ENCODE results near the gene HHIP. TPM values are rescaled to one million over a fixed set of nuclear protein-coding genes. Genes with fewer than 3 reads are reported as not detected.

The HHIP gene
- total and polyA plus RNA-seq, 2 of the 13 experiments (the other 11 are each of a cell fraction or from before 2014, with no cell fraction given): not detected

DNA sequence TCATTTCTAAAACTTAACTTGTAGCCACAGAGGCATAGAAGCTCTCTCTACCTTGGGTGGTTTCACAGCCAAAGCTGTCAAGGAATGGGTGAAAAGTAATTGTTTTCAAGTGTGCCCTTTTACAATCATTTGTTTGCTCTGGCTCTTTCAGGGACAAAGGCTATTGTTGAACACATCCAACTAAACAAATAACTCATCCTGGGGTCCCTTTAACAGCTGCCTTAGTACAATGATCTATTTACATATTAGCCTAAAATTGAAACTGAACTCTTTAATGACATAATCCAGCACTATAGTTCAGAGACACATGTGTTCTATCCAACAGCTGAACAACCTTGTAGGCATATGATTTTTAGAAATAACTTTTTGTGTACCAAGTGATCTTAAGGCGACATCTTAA, 3.7 kb downstream of the HHIP start:
- Histone ChIP-seq H3K27me3 (ENCODE audit: control insufficient read depth in 1 of 2, insufficient read depth in 2 of 2, low read length in 2 of 2) (peaks cover 1 to 26% of the 10 kb centered on the region in 2 experiments), H3K27ac (ENCODE audit: extremely low read length, insufficient read depth, low read length) (no peak overlapping the region), H3K4me2 (ENCODE audit: low read depth, low read length) (no peak overlapping the region), H2AFZ (ENCODE audit: low read length) (no peak overlapping the region), H4K20me1 (ENCODE audit: insufficient read depth, low read length) (no peaks in the 10 kb centered on the region), H3K4me1 (ENCODE audit: insufficient read depth, low read length) (no peaks in the 10 kb centered on the region), H3K9me3 (ENCODE audit: low read length) (no peaks in the 10 kb centered on the region), H3K4me3 (replicated peaks in 1 of 3; ENCODE audit: insufficient read depth in 1 of 3, low read depth in 2 of 3, low read length in 3 of 3) (no peak overlapping the region), H3K36me3 (replicated peaks in 1 of 2; ENCODE audit: control insufficient read depth in 1 of 2, insufficient read depth in 2 of 2, low read length in 2 of 2) (no peaks in the 10 kb centered on the region), H3K79me2 (ENCODE audit: insufficient read depth, low read length) (no peaks in the 10 kb centered on the region), H3K9ac (ENCODE audit: insufficient read depth, low read depth, low read length) (no peak overlapping the region)
- ATAC-seq (no peak), FAIRE-seq (no peak), DNase-seq (ENCODE audit: low spot score) (no peak)
- no peak for TF ChIP-seq SOX13 (IDR thresholded peaks at IDR 0.05)
- TF ChIP-seq SOX13 (CRISPR knock-in tag; conservative IDR thresholded peaks at IDR 0.05 in 1 of 2, IDR thresholded peaks at IDR 0.05 in 1 of 2): 0 out of 4 replicates have a peak, but pooled peaks of 1 of the 2 experiments have one; percentile 30
- TF ChIP-seq ZMYM4 (CRISPR knock-in tag; IDR thresholded peaks at IDR 0.05): no peak
- WGBS (ENCODE audit: low lambda C conversion rate): 3% methylated on average over 1 of the region's 1 CpG
- ChIA-PET POLR2A (no interaction called here), CTCF (ENCODE audit: low intra/inter-chr PET ratio, low total read pairs) (no interaction called here)
- no TSS peak for BruUV-seq (replicated peaks)
- intact Hi-C loops (cut with micrococcal nuclease; ENCODE audit: unreplicated experiment): no loop called here
- in situ Hi-C loops (cut with HindIII; ENCODE audit: extremely low pct_ligation_motif_present, low pct_unique_long_range_greater_than_20kb): no loop called here

DNA sequence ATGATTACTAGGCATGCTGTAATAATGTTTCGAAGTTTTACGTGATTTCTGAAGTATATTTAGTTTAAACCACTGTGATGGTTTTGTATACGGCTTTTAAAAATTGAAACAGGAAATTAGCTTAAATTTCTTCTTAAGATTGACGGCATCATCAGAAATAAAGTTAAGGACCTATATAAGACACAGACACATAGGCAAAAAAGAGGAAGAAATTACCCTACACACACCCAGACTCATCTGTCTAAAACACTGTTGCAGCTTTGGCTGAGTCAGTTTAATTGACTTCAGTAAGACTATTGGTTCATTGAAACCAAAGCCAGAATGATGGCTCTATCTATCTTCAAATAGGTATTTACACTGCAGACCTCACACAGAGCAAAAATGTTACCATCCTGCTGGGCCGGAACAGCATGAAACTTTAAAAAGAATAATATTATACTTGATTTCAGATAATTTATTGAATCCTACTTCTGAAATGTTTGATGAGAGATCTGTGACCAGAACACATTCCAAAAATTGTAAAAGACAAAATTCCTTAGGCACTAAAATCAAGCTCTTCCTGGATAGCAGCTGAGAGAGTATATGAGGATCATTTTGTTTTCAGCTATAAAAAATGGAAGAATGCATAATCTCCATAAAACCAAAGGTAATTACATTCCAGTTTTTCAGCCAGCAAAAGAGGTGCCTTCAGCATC, 4.5 kb downstream of the HHIP start:
- no peaks in the 10 kb centered on the region for H3K4me1 ChIP-seq (ENCODE audit: insufficient read depth, low read length)
- in situ Hi-C loops (cut with HindIII; ENCODE audit: extremely low pct_ligation_motif_present, low pct_unique_long_range_greater_than_20kb) (no loop called here), intact Hi-C loops (cut with micrococcal nuclease; ENCODE audit: unreplicated experiment) (no loop called here)
- H3K4me3 ChIP-seq (replicated peaks in 1 of 3; ENCODE audit: insufficient read depth in 1 of 3, low read depth in 2 of 3, low read length in 3 of 3): no peak overlapping the region
- POLR2A ChIA-PET: no interaction called here
- no peak overlapping the region for H3K9ac ChIP-seq (ENCODE audit: insufficient read depth, low read depth, low read length)
- no peaks in the 10 kb centered on the region for H3K36me3 ChIP-seq (replicated peaks in 1 of 2; ENCODE audit: control insufficient read depth in 1 of 2, insufficient read depth in 2 of 2, low read length in 2 of 2)
- H3K79me2 ChIP-seq (ENCODE audit: insufficient read depth, low read length): no peaks in the 10 kb centered on the region
- no peak overlapping the region for H2AFZ ChIP-seq (ENCODE audit: low read length)
- TF ChIP-seq, protein P1, sequence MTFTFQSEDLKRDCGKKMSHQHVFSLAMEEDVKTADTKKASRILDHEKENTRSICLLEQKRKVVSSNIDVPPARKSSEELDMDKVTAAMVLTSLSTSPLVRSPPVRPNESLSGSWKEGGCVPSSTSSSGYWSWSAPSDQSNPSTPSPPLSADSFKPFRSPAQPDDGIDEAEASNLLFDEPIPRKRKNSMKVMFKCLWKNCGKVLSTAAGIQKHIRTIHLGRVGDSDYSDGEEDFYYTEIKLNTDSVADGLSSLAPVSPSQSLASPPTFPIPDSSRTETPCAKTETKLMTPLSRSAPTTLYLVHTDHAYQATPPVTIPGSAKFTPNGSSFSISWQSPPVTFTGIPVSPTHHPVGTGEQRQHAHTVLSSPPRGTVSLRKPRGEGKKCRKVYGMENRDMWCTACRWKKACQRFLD (CRISPR knock-in tag; IDR thresholded peaks at IDR 0.05; ENCODE audit: borderline replicate concordance): no peak
- BruUV-seq (replicated peaks): no TSS peak
- H3K27me3 ChIP-seq (ENCODE audit: control insufficient read depth in 1 of 2, insufficient read depth in 2 of 2, low read length in 2 of 2): peaks cover 1 to 18% of the 10 kb centered on the region in 2 experiments; a peak in 4 of 5 replicates
- no peaks in the 10 kb centered on the region for H3K9me3 ChIP-seq (ENCODE audit: low read length)
- FAIRE-seq (no peak), ATAC-seq (no peak), DNase-seq (ENCODE audit: low spot score) (no peak)
- no peak overlapping the region for H3K27ac ChIP-seq (ENCODE audit: extremely low read length, insufficient read depth, low read length)
- no peaks in the 10 kb centered on the region for H4K20me1 ChIP-seq (ENCODE audit: insufficient read depth, low read length)
- CTCF ChIA-PET (ENCODE audit: low intra/inter-chr PET ratio, low total read pairs): no interaction called here
- 20% methylated on average over 5 of the region's 5 CpGs for WGBS (ENCODE audit: low lambda C conversion rate)
- H3K4me2 ChIP-seq (ENCODE audit: low read depth, low read length): no peak overlapping the region

All from HepG2 (cell line).